ACC112 (cell line): ENCODE results near the gene PABPC3.

Experiments used
- H2AFZ ChIP-seq: fragments of 200-600 bp; sonication (generic); one replicate; pipeline ENCODE4 v1.6.0; 2017; ENCODE audit warnings: antibody characterized with exemption, low read length; ENCODE audit not compliant: unreplicated experiment
- H3K27ac ChIP-seq: fragments of 200-600 bp; sonication (generic); 2 replicates; pipeline ENCODE4 v1.5.1; 2014; ENCODE audit warnings: low read depth, mild to moderate bottlenecking, antibody characterized with exemption, low read length, moderate library complexity
- H3K27me3 ChIP-seq: fragments of 200-600 bp; sonication (generic); 2 replicates; pipeline ENCODE4 v1.6.1; 2014; ENCODE audit warnings: mild to moderate bottlenecking, antibody characterized with exemption, low read length, moderate library complexity, mixed read lengths; ENCODE audit not compliant: insufficient read depth
- H3K36me3 ChIP-seq: fragments of 200-600 bp; sonication (generic); 2 replicates; pipeline ENCODE4 v1.6.1; 2016; ENCODE audit warnings: mild to moderate bottlenecking, antibody characterized with exemption, low read length, moderate library complexity, mixed read lengths; ENCODE audit not compliant: insufficient read depth
- H3K4me1 ChIP-seq: fragments of 200-600 bp; sonication (generic); one replicate; pipeline ENCODE4 v1.6.1; 2016; ENCODE audit warnings: low read length, mixed read lengths; ENCODE audit not compliant: insufficient read depth, unreplicated experiment, control insufficient read depth
- H3K4me3 ChIP-seq: fragments of 200-600 bp; sonication (generic); 2 replicates; pipeline ENCODE4 v1.5.1; 2014; ENCODE audit warnings: mild to moderate bottlenecking, low read depth, low read length
- H3K79me2 ChIP-seq: fragments of 200-600 bp; sonication (generic); one replicate; pipeline ENCODE4 v1.6.0; 2016; ENCODE audit warnings: low read length; ENCODE audit not compliant: control insufficient read depth, unreplicated experiment, insufficient read depth

The PABPC3 gene

DNA sequence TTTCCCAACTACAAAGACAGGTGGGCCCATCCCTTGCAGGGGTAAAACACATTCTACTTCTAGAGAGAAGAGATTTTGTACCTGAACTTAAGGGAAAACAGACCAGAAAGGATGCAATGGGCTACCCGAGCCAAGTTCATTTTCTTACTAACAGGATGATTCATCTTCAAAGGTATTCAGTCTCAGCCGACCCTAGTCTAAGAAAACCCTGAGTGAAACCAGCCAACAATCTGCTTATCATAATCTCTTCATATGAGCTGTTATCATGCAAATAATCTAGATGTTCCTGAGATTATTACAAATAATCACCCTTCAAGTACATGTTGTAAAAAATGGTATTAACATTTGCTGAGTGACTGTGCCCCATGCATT is 15.6 kb downstream of the PABPC3 start:
- no peak overlapping the region for H2AFZ ChIP-seq
- H3K27me3 ChIP-seq = peaks cover 56% of the 10 kb centered on the region
- H3K79me2 ChIP-seq = no peaks in the 10 kb centered on the region
- H3K4me3 ChIP-seq = no peak overlapping the region
- no peak overlapping the region for H3K27ac ChIP-seq
- H3K36me3 ChIP-seq = no peaks in the 10 kb centered on the region
- no peaks in the 10 kb centered on the region for H3K4me1 ChIP-seq

DNA sequence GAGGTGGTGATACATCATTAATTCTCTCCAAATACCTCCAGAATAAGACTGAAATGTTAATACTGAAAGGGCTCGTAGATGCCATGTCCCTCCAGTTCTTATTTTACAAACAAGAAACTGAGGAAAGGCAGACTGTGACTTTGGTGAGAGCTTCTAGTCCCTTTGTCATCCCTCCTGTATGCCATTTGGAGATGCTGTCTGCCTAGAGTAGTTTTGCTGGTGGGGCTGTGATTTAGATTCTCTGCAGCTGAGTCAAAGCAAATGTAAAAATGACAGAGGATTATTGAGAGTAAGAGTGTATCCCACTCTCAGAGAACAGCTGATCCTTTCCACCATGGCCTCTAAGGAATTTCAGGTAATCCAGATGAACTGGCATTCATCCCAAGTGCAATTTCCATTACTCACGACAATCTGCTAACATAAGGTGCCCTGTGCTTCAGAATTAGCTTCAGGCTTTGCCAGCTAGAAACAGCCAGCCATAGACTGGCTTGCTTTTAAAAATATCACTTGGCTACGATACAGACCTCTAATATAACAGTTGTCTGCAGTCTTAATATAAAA is 16.8 kb downstream of the PABPC3 start:
- Histone ChIP-seq H2AFZ (no peak overlapping the region), H3K27ac (no peak overlapping the region), H3K4me3 (no peak overlapping the region), H3K36me3 (no peaks in the 10 kb centered on the region), H3K4me1 (no peaks in the 10 kb centered on the region), H3K27me3 (peaks cover 57% of the 10 kb centered on the region), H3K79me2 (no peaks in the 10 kb centered on the region)

DNA sequence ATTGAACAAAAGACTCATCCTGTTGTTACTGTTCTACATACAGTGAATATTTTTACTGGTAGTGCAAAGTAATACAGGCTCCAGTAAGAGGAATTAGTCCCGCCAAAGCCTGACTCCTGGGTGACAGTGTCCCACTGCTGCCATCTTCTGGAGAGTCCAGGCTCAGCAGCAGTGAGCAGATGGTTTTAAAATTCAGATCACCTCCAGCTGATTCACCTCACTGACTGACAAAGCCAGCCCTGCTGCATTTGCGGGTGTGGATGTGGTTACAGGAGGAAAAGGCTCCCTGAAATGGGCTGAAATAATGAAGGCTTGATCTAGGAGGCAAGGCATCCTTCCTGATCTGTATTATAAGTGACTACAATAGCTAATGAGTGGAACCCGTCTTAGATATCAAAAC is 18.3 kb downstream of the PABPC3 start:
- no peak overlapping the region for H3K27ac ChIP-seq
- peaks cover 67% of the 10 kb centered on the region for H3K27me3 ChIP-seq
- no peaks in the 10 kb centered on the region for H3K36me3 ChIP-seq
- H3K4me1 ChIP-seq = no peaks in the 10 kb centered on the region
- H3K4me3 ChIP-seq = no peak overlapping the region
- H2AFZ ChIP-seq = no peak overlapping the region
- H3K79me2 ChIP-seq = no peaks in the 10 kb centered on the region

DNA sequence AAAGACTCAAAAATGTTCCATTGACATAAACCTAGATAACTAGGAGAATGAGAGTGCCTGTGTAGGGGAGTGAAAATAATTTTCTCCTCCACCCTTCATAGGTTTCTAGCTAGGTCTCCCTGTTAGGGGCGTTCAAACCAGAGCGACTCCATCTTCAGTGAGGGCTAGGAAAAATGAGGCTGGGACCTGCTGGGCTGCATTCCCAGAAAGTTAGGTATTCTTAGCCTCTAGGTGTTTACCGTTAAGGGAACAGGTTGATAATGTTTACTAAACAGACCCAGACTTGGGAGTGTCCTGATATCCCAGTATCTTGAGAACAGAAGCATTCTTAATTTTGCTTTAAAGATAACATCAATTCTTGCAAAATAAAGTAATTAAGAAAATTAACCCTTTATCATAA is 20.1 kb downstream of the PABPC3 start:
- Histone ChIP-seq H3K27ac (no peak overlapping the region), H3K36me3 (no peaks in the 10 kb centered on the region), H3K4me3 (no peak overlapping the region), H3K79me2 (no peaks in the 10 kb centered on the region), H3K4me1 (no peaks in the 10 kb centered on the region), H2AFZ (no peak overlapping the region), H3K27me3 (peaks cover 72% of the 10 kb centered on the region)

DNA sequence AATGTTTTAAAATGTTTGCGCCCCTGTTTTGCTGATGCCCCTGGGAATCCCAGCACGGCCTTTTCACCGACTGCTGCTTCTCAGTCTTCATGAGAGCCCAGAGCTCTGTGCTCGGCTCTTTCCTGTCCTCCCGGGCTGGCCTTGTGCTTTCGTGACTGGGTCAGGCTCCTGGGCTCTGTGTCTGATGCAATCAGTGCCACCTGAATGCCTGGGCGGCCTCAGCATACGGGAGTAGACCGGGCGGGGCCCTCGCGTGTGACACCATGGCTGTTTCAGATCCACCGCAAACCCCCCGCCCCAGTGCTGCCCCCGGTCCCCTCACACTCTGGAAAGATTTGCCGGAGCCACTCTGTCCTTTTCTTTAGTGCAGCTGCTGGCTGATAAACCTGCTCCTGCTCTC is 21.4 kb downstream of the PABPC3 start:
- H3K4me1 ChIP-seq = no peaks in the 10 kb centered on the region
- no peak overlapping the region for H2AFZ ChIP-seq
- no peak overlapping the region for H3K27ac ChIP-seq
- no peaks in the 10 kb centered on the region for H3K36me3 ChIP-seq
- no peaks in the 10 kb centered on the region for H3K79me2 ChIP-seq
- H3K4me3 ChIP-seq = no peak overlapping the region
- peaks cover 62% of the 10 kb centered on the region for H3K27me3 ChIP-seq

DNA sequence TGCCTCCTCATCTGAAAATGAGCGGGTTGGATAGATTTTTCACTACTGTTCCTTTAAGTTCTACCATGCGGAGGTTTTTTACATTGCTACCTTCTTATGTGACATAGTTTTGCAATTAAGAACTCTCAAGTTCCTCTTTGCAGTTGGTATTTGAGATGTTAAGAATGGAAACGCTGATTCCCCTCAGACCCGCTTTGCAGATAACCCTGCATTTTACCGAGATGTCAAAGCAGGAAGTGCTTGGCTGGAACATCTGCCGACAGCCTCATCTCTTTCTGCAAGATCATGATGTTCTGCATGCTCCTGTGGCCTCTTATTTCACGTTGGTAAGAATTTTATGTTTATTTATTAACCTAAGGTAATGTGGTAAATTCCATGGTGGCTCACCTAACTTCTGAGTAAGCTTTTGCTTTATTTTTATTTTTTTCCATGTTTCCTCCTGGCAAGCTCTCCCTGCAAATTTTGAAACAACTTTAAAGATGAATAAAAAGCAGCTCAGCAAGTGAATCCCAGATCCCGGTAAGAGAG is 22.5 kb downstream of the PABPC3 start:
- Histone ChIP-seq H3K79me2 (no peaks in the 10 kb centered on the region), H3K27ac (no peak overlapping the region), H3K36me3 (no peaks in the 10 kb centered on the region), H3K4me1 (no peaks in the 10 kb centered on the region), H2AFZ (no peak overlapping the region), H3K4me3 (no peak overlapping the region), H3K27me3 (peaks cover 54% of the 10 kb centered on the region)

DNA sequence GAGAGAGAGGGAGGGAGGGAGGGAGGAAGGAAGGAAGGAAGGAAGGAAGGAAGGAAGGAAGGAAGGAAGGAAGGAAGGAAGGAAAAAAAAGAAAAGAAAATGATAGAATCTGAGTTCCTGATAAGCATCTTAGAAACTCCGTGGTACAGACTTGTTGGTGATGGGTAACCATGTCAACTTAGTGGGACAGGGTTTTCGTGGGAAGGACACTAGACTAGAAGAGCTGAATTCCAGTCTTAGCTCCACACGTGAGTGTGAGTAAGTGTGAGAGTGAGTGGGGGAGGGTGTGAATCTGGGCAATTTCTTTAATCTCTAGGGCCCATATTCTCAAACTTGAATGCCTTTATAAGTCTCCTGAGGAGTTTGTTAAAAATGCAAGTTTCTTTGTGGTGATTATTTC is 35.0 kb downstream of the PABPC3 start:
- H3K36me3 ChIP-seq = no peaks in the 10 kb centered on the region
- H3K27ac ChIP-seq = no peak overlapping the region
- no peak overlapping the region for H2AFZ ChIP-seq
- H3K4me1 ChIP-seq = no peaks in the 10 kb centered on the region
- H3K4me3 ChIP-seq = no peak overlapping the region
- peaks cover 49% of the 10 kb centered on the region for H3K27me3 ChIP-seq
- no peaks in the 10 kb centered on the region for H3K79me2 ChIP-seq

DNA sequence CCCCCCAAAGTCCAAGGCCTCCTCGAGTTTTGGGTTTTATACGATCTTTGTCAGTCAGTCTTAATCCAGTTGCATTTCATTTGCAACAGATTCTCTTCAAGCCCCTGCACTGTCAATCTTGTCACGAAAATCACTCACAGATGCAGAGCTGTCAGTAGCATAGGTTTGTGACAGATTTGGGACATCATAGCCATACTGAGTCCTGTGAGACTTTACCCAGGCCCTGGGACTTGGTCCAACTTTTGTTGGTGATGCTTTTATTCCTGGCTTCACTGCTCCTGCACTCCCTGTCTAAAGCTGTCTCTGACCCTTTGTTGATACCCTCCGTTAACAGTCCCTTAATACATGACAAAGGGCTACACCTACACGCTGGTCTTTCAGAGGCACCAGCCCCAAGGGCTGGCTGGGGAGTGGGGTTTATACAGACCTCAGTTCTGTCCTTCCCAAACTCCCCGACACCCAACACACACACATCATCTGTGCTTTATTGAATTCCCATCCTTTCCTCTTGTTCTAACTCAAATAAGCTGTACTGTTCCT is 36.0 kb downstream of the PABPC3 start:
- H3K27me3 ChIP-seq = peaks cover 57% of the 10 kb centered on the region
- H3K27ac ChIP-seq = no peak overlapping the region
- no peaks in the 10 kb centered on the region for H3K79me2 ChIP-seq
- H3K36me3 ChIP-seq = no peaks in the 10 kb centered on the region
- no peak overlapping the region for H3K4me3 ChIP-seq
- no peaks in the 10 kb centered on the region for H3K4me1 ChIP-seq
- no peak overlapping the region for H2AFZ ChIP-seq

DNA sequence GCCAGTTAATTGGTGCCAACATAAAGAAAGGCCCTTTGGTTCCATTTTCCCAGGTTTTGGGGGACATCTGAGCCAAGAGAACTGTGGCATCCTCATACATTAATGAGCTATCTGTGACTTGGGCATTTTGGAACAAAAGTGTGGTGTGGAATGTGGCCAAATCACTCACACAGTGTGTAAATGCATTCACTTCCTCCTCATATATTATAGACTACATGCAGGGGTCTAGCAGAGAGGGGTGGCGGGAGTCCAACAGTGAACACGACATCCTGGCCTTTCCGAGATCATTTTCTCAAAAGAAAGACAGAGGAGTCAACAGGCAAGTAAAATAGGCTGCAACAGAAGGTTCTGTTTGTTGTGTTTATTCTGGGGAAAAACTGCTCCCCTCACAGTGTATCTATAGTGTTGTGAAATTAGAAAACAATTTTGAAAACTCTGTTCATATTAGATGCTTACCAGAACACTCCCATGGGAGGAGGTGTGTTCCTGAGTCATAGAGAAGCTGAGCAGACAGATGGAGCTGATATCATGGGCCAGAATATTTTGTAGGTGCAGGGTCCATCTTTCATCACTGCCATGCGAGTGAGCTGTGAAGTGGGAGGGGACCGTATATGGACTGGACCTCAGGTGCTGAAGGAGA is 36.9 kb downstream of the PABPC3 start:
- Histone ChIP-seq H3K79me2 (no peaks in the 10 kb centered on the region), H3K27ac (no peak overlapping the region), H3K27me3 (peaks cover 63% of the 10 kb centered on the region), H2AFZ (no peak overlapping the region), H3K36me3 (no peaks in the 10 kb centered on the region), H3K4me3 (no peak overlapping the region), H3K4me1 (no peaks in the 10 kb centered on the region)

DNA sequence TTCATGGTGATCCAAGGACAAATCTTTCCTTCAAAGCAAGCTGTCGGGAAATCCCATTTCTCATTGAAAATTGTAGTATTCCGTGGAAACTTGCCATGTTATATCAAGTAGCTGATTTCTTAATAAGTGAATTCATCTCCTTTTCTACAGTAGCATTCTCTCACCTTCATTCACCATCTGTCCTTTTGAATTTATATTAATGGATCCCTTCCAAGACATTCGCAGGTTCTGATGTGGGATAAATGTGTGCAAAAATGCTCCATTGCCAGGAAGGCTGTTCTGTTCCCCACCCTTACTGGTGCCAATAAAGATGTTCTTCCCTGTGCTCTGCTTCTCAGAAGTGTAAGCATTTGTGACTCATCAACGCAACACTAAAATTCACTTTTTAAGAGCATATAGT is 40.0 kb downstream of the PABPC3 start:
- Histone ChIP-seq H2AFZ (no peak overlapping the region), H3K79me2 (no peaks in the 10 kb centered on the region), H3K27me3 (peaks cover 71% of the 10 kb centered on the region), H3K27ac (no peak overlapping the region), H3K4me3 (no peak overlapping the region), H3K4me1 (no peaks in the 10 kb centered on the region), H3K36me3 (no peaks in the 10 kb centered on the region)
